HEK293T (cell line): ENCODE results near the gene KCNQ2.

Experiments used
- ARNT ChIP-seq: fragments of 450-650 bp; IDR thresholded peaks from 2 replicates; pipeline ENCODE4 v1.6.1; 2017; ENCODE audit warnings: mild to moderate bottlenecking
- BHLHE40 ChIP-seq: fragments of 450-650 bp; IDR thresholded peaks from 2 replicates; pipeline ENCODE4 v1.6.1; 2016; ENCODE audit warnings: mild to moderate bottlenecking, moderate library complexity, borderline replicate concordance
- ELF4 ChIP-seq: fragments of 450-650 bp; IDR thresholded peaks from 2 replicates; pipeline ENCODE4 v1.6.1; 2017; ENCODE audit warnings: antibody characterized with exemption
- FOXA1 ChIP-seq: fragments of 450-650 bp; IDR thresholded peaks from 2 replicates; pipeline ENCODE4 v1.6.1; 2016; ENCODE audit warnings: mild to moderate bottlenecking
- FOXK2 ChIP-seq: fragments of 450-650 bp; IDR thresholded peaks from 2 replicates; pipeline ENCODE4 v1.6.1; 2016; ENCODE audit warnings: mild to moderate bottlenecking
- HDGF ChIP-seq: fragments of 450-650 bp; IDR thresholded peaks from 2 replicates; pipeline ENCODE4 v1.6.1; 2017; ENCODE audit warnings: antibody characterized with exemption, borderline replicate concordance
- L3MBTL2 ChIP-seq: fragments of 450-650 bp; conservative IDR thresholded peaks from 2 replicates; pipeline ENCODE4 v1.6.1; 2016; ENCODE audit warnings: mild to moderate bottlenecking
- LEF1 ChIP-seq: fragments of 450-650 bp; IDR thresholded peaks from 2 replicates; pipeline ENCODE4 v1.6.1; 2017; ENCODE audit warnings: mild to moderate bottlenecking, borderline replicate concordance
- NFRKB ChIP-seq: fragments of 450-650 bp; IDR thresholded peaks from 2 replicates; pipeline ENCODE4 v1.6.1; 2016; ENCODE audit warnings: mild to moderate bottlenecking, moderate library complexity
- SP1 ChIP-seq: fragments of 450-650 bp; IDR thresholded peaks from 2 replicates; pipeline ENCODE4 v1.6.1; 2017
- SUZ12 ChIP-seq: fragments of 450-650 bp; IDR thresholded peaks from 2 replicates; pipeline ENCODE4 v1.6.1; 2016; ENCODE audit warnings: mild to moderate bottlenecking
- TARDBP ChIP-seq: fragments of 450-650 bp; IDR thresholded peaks from 2 replicates; pipeline ENCODE4 v1.6.1; 2016
- ZNF384 ChIP-seq: fragments of 450-650 bp; IDR thresholded peaks from 2 replicates; pipeline ENCODE4 v1.6.1; 2016
- TF ChIP-seq, protein P1 (sequence below): fragments of 450-650 bp; IDR thresholded peaks from 2 replicates; pipeline ENCODE4 v1.6.1; 2016

- TF ChIP-seq ARNT, result no peak
- no peak for TF ChIP-seq BHLHE40
- TF ChIP-seq SUZ12, result no peak
- TF ChIP-seq LEF1, result no peak
- TF ChIP-seq FOXA1, result no peak
- no peak for TF ChIP-seq TARDBP
- TF ChIP-seq ELF4, result no peak
- TF ChIP-seq SP1, result no peak
- TF ChIP-seq L3MBTL2, result no peak
- TF ChIP-seq, protein P1, sequence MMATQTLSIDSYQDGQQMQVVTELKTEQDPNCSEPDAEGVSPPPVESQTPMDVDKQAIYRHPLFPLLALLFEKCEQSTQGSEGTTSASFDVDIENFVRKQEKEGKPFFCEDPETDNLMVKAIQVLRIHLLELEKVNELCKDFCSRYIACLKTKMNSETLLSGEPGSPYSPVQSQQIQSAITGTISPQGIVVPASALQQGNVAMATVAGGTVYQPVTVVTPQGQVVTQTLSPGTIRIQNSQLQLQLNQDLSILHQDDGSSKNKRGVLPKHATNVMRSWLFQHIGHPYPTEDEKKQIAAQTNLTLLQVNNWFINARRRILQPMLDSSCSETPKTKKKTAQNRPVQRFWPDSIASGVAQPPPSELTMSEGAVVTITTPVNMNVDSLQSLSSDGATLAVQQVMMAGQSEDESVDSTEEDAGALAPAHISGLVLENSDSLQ, result no peak
- no peak for TF ChIP-seq ZNF384
- TF ChIP-seq HDGF, result no peak
- TF ChIP-seq NFRKB, result no peak
- TF ChIP-seq FOXK2, result no peak
These were observed 9.0 kb upstream of the KCNQ2 start for GRCh38 chr20:63481503-63481902.
